ENCODE measurements around the gene PHLDB2.

The PHLDB2 gene

DNA sequence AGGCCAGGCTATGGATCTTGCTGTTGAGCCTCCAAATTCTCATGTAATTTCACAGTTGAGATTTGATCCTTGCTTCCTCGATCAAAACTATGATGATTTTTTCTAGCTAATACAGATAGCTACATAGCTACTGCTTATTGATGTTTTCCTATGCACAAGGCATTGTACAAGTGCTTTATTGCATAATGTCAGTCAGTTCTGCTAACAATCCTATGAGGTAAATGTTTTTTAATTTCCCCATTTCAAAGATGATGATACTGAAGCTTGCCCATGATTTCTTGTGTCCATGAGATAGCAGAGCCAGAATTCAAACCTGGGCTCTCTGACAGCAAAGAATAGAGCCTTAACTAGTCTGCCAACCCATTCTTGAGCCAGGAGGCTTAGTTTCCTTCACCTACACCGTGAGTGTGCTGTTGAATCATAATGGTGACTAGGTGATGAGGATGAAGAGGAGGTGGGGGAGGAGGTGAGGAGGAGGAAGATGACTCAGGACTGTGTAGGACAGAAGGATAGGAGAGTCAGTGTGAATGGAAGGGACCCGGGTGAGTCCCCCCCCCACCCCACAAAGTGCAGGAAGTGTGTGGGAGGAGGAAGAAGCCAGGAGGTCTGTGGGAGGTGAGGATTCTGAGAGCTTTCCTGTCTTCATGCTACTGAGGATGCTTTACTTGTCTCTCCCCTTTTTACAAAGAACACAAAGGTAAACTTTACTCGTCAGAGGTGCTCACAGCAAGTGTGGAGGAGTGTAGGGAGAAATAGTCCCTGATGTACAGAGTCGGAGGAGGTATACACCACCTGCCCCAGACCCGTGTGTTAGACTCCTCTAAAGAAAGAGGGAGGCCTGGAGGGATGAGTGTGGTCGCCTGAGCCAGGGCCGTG, 143.3 kb downstream of the PHLDB2 start:
- DNase-seq: no peak

DNA sequence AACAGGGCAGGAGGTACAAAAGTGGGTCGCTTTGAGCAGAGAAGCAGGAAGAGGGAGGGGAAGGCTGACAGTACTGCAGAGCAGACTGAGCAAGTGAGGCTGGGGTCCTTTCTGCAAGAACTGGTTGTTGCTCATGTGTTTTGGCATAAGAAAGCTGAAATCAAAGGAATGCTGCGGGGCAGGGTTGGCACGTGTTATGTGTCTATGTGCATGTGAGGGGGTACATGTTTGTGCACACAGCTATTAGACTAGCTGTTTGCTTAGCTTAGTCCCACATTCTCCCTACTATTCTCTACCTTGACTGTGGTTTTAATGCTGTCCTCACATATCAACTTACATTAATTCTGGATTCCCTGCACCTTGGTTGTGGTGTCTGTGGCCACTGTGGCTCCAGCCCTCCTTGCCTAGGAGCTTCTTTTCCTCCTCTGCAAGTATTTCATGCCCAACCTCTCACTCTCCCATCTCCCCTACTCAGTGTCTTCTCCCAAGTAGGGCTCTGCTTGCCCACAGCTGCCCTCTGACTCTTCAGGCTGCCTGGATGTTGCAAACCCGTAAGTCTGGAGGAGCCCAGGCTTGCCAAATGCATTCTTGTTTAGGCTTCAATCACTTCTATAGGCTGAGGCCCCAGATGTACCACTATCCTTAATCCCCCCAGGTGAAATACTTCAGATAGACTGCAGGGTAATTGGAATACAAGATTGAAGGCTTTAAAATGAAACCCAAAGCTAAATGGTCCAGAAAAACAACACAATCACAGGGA, 144.4 kb downstream of the PHLDB2 start:
- no peak for DNase-seq

DNA sequence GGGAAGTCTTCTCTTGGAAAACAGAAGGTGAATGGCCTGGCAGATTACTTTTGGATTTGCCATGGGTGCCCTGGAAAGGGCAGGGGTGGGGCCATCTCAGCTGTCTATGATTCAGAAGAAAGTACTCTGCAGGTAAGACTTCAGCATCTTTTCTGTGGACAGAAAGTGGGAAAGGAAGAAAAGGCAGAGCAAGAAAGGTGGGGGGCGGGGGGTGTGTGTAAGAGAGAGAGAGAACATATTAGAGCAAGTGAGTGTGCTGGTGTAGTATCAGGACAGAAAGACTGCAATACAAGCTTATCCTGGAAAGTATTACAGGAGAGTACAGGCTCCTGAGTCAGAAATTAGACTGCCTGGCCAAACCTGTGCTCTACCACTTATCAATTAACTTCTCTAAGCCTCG, 145.1 kb downstream of the PHLDB2 start:
- DNase-seq: no peak

DNA sequence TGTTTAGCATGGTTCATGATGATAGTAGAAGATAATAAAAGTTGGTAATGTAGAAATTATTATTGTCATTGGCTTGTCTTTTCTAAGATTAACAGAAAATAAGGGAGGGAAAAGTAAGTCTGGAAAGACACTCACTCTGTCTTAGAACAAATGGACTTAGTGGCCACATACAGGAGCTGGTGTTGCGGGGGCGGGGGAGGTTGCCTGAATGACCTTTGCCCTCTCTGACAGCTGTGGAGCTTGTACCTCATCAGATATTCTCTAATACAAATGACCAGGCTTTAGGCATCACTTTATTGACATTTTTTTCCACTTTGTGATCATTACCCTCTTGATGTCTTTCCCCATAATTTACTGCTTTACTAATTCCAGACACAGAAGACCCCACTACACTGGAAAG, 145.6 kb downstream of the PHLDB2 start:
- no peak for DNase-seq

DNA sequence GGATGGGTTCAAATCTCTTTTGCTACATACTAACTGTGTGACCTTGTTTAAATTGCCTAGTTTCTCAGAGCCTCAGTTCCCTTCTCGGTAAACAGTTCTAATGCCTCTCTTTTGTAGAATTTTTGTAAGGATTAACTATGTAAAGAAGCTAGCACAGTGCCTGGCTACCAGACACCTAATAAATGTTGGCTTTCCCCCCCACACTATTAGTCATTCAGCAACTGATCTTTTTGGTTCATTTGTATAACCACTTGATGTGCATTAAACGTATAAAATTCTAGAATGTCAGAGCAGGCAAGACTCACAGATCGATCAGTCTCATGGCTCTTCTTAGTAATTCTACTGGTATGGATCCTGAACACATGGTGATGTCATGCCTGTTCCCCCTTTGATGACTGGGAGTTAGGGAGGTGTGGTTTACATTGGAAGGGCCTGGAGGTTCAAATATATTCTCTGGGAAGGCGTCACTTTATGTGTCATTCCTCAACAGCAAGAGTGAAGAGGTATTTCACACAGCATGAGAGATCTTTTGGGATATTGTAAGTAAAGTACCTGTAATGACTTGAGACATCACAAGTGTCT, 146.1 kb downstream of the PHLDB2 start:
- no peak for DNase-seq

DNA sequence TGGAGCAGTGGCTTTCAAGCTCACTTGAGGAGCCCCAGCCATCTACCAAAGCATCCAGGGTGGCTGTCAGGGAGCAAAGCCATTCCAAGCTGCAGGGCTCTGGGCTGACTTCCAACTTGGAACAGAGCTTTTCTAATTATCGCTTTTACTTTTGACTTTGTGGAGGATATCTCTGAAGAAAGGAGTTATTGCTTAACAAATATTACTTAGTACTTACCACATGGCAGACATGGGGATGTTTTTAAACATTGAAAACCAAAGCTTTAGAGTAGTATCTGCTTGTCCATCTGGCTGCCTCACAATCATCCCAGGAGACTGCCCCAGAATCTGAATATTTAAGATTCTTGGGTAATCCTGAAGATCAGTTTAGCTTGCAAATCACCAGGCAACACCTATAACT, 148.6 kb downstream of the PHLDB2 start:
- no peak for DNase-seq

DNA sequence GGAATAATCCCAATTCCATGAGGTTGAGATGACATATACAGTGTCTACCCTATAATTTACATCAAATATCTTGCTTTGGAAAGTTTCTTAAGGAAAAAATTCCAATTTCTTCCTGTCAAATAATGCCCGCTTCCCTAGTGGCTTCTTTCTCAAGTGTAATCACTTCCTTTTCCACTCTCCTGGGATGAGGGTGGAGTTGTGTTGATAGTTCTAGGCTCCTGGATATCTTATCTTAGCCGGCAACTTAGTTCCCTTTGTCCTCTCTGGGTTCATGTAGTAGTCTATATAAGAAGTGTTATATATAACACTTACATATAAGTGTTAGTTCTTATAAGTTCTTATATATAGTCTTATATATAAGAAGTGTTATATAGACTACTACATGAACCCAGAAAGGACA, 150.6 kb downstream of the PHLDB2 start:
- DNase-seq: no peak

DNA sequence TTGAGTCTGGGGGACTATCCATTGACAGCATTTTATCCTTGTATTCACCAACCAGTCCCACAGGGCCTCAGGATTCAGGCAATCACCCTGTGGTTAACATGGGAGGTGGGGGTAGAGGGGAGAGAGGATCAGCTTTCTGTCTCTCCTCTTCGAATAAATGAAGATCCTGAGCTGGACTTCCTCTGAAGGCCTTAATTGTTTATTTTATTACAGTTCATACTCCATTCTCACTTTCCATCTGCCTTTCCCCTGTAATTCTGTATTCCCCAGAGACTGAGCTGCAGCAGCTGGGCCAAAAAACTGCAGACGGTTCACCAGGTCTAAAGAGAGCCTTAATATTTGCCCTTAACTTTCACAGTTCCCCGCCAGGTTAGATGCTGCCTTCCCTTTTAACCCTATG, 151.6 kb downstream of the PHLDB2 start:
- no peak for DNase-seq

DNA sequence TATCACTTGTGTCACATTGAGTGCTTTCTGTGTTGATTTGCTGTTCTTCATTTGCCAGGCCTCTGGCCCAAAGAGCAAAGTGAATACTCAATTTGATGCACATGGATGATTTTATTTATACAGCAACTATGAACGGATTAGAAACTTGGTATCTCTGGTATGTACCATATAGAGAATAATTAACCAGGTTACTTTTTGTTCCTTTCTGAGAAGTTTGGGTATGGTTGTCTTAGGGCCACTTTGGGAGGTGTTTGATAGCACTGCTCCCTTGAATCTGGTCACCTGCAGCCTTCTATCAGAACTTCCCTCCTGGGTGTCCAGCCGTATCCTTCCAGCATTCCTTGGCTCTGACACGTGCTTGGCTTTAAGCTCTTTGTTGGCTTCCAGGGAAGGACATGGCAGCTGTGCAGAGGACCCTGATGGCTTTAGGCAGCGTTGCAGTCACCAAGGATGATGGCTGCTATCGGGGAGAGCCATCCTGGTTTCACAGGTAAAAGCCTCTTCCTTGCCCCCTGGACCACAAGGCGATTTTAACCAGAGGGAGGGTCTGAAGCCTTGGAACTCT, 152.4 kb downstream of the PHLDB2 start:
- no peak for DNase-seq

DNA sequence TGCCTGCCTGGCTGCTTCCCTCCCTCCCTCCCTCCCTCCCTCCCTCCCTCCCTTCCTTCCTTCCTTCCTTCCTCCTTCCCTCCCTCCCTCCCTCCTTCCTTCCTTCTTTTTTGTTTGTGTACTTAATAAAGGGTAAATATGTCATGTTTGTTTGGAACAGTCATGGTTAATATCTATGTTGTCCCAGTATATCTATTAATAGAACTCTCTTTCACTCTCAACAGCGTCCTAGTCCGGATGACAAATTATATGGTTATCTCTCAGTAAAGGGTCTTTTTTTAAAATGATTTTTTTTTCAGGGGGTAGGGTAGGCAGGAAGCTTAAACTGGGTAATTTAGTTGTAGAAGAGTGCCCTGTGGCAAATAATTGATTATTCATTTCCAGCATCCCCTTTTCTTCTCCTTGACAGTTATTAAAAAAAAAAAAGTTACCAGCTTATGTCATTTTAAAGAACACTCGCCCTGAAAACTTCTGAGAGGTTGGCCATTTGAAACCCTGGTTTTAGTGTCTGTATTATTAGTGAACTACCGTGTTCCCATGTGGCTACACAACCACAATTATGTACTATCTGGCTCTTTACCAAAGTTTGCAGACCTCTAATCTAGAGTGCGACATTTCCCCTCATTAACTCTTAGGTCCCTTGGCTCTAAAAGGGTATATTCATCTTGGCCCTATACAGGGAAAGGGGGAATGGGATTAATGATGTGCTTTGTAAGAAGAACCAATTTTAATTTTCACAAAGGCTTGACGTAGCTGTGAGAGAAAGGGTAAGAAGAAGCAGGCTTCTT, 153.3 kb downstream of the PHLDB2 start:
- DNase-seq: no peak

DNA sequence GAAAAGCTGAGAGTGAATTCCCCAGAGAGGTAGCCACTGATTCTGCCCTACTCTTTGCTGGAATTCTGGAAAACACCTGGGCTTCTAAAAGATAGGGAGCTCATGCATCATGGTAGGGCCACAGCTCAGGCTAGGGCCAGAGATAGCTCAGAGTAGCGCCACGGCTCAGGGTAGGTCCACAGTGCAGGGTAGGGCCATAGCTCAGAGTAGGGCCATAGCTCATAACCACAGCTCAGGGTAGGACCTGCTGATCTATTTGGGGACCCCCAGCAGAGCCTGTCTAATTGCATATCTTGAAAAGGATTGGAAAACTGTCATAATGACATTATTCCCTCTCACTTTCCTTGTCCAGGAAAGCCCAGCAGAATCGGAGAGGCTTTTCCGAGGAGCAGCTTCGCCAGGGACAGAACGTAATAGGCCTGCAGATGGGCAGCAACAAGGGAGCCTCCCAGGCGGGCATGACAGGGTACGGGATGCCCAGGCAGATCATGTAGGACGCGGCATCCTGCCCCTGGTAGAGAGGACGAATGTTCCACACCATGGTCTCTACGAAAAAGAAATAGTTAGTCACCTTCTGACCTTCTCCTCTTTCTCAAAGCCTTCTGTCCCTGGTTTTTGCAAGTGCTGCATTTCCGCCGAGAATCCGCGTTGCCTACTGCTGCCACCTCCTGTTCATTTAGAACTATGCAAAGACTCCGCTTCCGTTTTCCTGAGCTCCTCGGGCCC, 154.2 kb downstream of the PHLDB2 start:
- no peak for DNase-seq

DNA sequence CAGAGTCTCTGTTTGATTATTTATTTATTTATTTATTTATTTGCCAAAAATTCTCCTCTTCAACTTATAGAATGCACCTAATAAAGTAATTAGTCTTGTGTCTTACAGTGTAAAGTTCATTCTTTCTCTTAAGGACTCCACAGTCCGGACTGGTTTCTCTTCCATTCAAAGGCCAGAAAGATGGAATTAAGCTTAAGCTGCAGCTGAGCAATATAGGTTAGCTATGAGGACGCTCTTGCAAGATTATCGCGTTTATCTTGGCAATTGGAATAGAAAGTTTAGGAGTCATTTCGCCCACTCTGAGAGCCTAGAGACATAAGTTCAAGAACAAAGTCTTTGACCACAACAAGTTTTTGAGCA, 154.7 kb downstream of the PHLDB2 start:
- no peak for DNase-seq

DNA sequence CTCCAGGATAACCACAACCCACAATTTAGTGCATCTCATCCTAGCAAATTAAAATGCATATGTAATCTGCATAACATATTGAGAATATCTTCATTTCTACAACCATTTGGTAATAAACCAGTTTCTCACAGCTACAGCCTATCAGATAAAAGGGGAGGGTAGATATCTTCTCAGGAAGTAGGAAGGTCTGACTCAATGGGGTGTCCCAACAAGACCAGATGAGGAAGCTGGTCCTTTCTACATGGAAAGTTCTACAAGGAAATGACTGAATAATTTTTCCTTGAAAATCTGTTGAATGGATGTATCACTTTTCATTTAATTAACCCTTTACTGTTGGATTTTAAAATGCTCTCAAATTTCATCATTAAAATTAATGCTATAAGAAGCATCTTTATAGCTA, 158.0 kb downstream of the PHLDB2 start:
- no peak for DNase-seq

DNA sequence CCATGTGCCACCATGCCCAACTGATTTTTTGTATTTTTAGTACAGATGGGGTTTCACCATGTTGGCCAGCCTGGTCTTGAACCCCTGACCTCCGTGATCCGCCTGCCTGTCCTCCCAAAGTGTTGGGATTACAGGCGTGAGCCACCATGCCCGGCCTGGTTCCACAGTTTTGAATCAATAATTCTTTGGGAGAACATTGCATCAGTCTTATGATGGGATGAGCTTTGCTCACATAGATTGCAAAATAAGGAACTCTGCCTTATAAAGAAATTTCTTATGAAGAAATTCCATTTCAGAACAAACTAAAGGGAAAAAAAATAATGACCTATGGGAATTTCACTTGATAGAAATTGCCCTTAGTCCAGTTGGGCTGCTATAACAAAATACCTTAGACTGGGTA, 159.6 kb downstream of the PHLDB2 start:
- DNase-seq: no peak

DNA sequence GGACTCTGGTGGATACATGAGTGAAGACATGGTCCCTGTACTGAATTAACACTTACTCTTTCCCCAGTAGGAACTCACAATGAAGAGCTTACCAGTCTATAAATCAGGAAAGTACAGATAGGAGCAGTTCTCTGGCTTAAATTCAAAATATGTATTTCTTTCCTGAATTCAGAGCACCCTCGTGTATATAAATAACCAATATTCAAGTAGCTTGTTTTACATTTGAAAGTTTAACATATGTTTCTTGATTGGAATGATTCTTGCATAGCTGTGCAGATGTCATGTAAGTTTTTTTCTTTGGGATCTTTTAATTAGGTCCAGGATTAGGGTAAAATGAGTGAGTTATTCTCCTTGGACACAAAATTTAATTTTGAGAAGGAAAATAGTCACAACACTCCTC, 160.7 kb downstream of the PHLDB2 start:
- DNase-seq: no peak

DNA sequence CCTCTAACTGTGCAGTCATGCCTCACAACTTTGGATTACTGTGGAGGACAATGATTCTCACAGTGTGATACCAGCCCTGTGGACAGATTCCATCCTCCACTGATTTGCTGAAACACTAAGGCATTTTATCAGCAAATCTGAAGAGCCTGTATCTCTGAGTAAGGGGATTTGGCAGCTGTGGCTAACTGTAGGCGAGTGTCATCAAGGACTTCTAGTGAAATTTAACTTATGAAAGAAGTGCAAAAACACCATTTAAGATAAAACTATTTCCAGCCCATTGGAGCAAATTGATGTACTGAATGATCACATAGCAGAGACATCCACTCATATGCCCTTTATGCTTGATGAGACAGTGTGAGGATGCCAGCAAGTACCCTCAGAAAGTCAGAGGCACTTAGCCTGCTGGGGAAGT, 161.6 kb downstream of the PHLDB2 start:
- no peak for DNase-seq
